Measurements from ENCODE around the gene PSTPIP1. TPM values are rescaled to one million over a fixed set of nuclear protein-coding genes. Genes with fewer than 3 reads are reported as not detected.

The PSTPIP1 gene
- total RNA-seq, 1 experiment from 2014 or later = 1.2 TPM

DNA sequence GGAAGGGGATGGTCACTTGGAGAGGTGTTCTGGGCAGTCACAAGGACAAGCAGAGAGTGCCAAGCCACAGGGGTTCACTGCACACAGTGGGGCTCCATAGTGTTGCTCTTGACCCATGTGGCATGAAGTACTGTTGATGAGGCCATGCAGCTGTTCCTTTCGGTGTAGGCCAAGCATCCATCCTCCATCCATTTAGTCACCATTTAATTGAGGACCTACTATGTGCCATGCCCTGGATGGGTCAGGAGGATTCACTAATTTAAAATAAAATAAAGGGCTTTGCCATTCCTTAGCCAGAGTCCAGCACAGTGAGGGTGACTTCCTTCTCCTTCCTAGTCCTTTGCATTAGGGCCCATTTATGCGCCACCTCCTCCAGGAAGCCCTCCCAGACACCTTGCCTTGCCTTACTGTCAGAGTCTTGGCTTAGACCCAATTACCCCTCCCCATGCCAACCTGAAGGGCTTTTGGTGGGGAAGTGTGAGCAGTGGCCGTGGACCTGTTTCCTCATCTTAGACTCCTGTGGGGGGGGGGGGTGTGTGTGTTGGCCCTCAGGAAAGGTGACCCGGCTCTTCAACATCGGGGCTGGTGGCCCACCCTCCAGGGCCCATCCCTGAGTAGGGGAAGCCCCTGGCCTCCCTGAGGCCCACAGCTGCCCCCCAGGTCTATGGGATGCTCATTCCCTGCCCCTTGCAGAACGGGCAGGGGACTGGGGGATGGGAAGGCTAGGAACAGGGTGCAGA lies 25.6 kb downstream of the PSTPIP1 start:
- BruUV-seq (replicated peaks) = no TSS peak
- no peaks in the 10 kb centered on the region for H3K27me3 Mint-ChIP-seq (ENCODE audit: insufficient read depth, unreplicated experiment)
- no peaks in the 10 kb centered on the region for H3K36me3 Mint-ChIP-seq (ENCODE audit: insufficient read depth, unreplicated experiment)
- intact Hi-C loops (cut with micrococcal nuclease) = loop anchor here (5.0 to 10.0 kb wide), 2 partner anchors 97 to 116 kb away; partner anchors contain the start of gene SCAPER
- no peak overlapping the region for H3K27ac Mint-ChIP-seq (ENCODE audit: low read depth, unreplicated experiment)
- POLR2A ChIA-PET = no interaction called here
- CTCF ChIA-PET = no interaction called here
- peaks cover 9% of the 10 kb centered on the region for H3K4me1 Mint-ChIP-seq (ENCODE audit: insufficient read depth, unreplicated experiment)
- DNase-seq (ENCODE audit: unreplicated experiment) = no peak
- H3K4me3 Mint-ChIP-seq (ENCODE audit: unreplicated experiment) = no peak overlapping the region
- TF ChIP-seq, protein P1, sequence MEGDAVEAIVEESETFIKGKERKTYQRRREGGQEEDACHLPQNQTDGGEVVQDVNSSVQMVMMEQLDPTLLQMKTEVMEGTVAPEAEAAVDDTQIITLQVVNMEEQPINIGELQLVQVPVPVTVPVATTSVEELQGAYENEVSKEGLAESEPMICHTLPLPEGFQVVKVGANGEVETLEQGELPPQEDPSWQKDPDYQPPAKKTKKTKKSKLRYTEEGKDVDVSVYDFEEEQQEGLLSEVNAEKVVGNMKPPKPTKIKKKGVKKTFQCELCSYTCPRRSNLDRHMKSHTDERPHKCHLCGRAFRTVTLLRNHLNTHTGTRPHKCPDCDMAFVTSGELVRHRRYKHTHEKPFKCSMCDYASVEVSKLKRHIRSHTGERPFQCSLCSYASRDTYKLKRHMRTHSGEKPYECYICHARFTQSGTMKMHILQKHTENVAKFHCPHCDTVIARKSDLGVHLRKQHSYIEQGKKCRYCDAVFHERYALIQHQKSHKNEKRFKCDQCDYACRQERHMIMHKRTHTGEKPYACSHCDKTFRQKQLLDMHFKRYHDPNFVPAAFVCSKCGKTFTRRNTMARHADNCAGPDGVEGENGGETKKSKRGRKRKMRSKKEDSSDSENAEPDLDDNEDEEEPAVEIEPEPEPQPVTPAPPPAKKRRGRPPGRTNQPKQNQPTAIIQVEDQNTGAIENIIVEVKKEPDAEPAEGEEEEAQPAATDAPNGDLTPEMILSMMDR (IDR thresholded peaks at IDR 0.05; ENCODE audit: unreplicated experiment) = no peak
- H3K9me3 Mint-ChIP-seq (ENCODE audit: unreplicated experiment) = no peaks in the 10 kb centered on the region

DNA sequence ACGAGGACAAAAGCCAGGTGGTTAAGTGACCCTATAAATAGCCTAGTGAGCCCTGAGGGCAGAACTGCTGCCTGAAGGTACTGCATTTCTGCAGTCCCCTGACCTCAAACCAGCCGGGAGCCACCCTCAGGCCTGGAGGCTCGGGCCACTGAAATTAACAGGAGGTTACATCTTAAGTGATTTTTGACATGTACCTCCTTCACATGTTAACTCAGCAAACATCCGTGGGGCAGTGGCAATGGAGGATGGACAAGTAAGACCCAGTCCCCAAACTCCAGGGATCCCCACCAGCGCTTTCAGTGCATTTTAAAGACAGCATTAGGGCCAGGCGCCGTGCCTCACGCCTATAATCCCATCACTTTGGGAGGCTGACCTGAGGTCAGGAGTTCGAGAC lies 26.2 kb downstream of the PSTPIP1 start:
- Mint-ChIP-seq H3K9me3 (ENCODE audit: unreplicated experiment) (no peaks in the 10 kb centered on the region), H3K4me1 (ENCODE audit: insufficient read depth, unreplicated experiment) (peaks cover 9% of the 10 kb centered on the region), H3K27me3 (ENCODE audit: insufficient read depth, unreplicated experiment) (no peaks in the 10 kb centered on the region), H3K36me3 (ENCODE audit: insufficient read depth, unreplicated experiment) (no peaks in the 10 kb centered on the region), H3K4me3 (ENCODE audit: unreplicated experiment) (no peak overlapping the region), H3K27ac (ENCODE audit: low read depth, unreplicated experiment) (no peak overlapping the region)
- BruUV-seq (replicated peaks) = no TSS peak
- DNase-seq (ENCODE audit: unreplicated experiment) = no peak
- intact Hi-C loops (cut with micrococcal nuclease) = loop anchor here (5.0 to 10.0 kb wide), 2 partner anchors 96 to 116 kb away; partner anchors contain the start of gene SCAPER
- ChIA-PET CTCF (interaction anchor here (1.1 kb wide), 1 partner anchor 15 kb away, joined by 4 read pairs; no protein-coding TSS in a partner anchor), POLR2A (no interaction called here)
- TF ChIP-seq, protein P1 (IDR thresholded peaks at IDR 0.05; ENCODE audit: unreplicated experiment) = no peak

DNA sequence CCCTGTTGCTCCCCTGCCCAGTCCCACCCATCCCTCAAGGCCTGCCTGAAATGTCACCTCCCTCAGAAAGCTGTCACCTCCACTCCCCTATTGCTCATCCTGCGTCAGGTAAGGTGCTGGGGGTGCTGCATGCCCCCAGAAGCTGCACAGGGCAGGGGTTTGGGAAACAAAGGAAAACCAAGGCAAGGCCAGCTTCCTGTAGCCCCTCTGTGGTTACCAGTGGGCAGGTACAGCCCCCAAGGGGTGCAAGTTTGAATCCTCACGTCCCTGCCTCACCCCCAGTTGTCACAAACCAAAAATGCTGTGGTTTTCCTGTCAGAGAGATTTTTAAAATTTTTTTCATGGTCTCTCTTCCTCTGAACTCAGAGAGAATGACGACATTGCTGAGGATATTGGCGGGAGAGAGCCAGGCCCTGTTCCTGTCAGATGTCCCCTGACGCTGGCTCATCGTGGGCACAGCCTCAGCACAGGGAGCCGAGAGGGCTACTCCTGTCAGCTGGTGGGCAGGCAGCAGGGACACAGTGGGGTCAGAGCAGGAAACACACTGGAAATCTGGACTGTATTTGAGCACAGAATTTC lies 27.0 kb downstream of the PSTPIP1 start:
- H3K27me3 Mint-ChIP-seq (ENCODE audit: insufficient read depth, unreplicated experiment) = no peaks in the 10 kb centered on the region
- ChIA-PET CTCF (interaction anchor here (0.6 to 1.4 kb wide), 8 partner anchors 16 to 877 kb away, joined by 3 to 5 read pairs (median 4); no protein-coding TSS in a partner anchor), POLR2A (no interaction called here)
- BruUV-seq (replicated peaks) = no TSS peak
- intact Hi-C loops (cut with micrococcal nuclease) = loop anchor here (5.0 to 10.0 kb wide), 2 partner anchors 95 to 117 kb away; partner anchors contain the start of gene SCAPER
- H3K4me1 Mint-ChIP-seq (ENCODE audit: insufficient read depth, unreplicated experiment) = peaks cover 9% of the 10 kb centered on the region
- H3K27ac Mint-ChIP-seq (ENCODE audit: low read depth, unreplicated experiment) = no peak overlapping the region
- H3K9me3 Mint-ChIP-seq (ENCODE audit: unreplicated experiment) = no peaks in the 10 kb centered on the region
- DNase-seq (ENCODE audit: unreplicated experiment) = no peak
- H3K4me3 Mint-ChIP-seq (ENCODE audit: unreplicated experiment) = no peak overlapping the region
- TF ChIP-seq, protein P1 (IDR thresholded peaks at IDR 0.05; ENCODE audit: unreplicated experiment) = no peak
- H3K36me3 Mint-ChIP-seq (ENCODE audit: insufficient read depth, unreplicated experiment) = no peaks in the 10 kb centered on the region
